Stimulated activated CD8-positive, alpha-beta memory T cell treated with anti-CD3 and anti-CD28 coated beads, Interleukin-4, amount 100 ng/mL, for 1 hour (primary cell): Measurements from ENCODE around the gene HASPIN.

Experiments
- DNase-seq, 2 donors: peaks; one replicate each; pipeline ENCODE4 v3.0.0-alpha.2; 2020; ENCODE audit warnings: low read depth in 2 of 2, low spot score in 1 of 2

Gene HASPIN

DNA sequence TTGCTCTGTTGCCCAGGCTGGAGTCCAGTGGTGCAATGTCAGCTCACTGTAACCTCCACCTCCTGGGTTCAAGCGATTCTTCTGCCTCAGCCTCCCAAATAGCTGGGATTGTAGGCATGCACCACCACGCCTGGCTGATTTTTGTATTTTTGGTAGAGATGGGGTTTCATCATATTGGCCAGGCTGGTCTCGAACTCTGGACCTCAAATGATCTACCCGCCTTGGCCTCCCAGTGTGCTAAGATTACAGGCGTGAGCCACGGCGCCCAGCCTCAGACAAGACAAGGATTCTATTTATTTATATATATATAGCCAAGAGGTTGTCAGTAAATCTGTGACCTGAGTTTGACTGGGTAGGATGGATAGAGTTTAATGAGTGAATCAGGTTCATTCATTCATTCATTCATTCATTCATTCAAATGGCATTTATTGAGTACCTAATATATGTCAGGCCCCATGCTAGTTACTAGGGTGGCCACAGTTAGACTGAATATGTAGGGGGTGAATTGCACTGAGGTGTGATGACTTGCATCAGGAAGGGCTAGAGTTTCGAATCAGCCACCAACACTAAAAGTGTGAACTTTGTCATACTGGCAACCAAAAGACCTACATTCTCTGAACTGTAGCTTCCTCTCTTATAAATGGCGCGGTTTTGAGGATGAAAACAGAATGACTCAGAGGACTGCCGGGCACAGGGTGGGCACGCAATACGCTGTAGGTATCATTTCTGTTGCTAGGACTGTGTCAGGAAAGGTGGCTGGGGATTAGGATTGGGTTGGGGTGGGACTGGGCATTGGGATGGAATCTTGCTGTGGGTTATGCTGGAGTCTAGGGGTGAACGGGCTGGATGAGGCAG lies 39.4 kb downstream of the HASPIN start:
- DNase-seq: no peak

DNA sequence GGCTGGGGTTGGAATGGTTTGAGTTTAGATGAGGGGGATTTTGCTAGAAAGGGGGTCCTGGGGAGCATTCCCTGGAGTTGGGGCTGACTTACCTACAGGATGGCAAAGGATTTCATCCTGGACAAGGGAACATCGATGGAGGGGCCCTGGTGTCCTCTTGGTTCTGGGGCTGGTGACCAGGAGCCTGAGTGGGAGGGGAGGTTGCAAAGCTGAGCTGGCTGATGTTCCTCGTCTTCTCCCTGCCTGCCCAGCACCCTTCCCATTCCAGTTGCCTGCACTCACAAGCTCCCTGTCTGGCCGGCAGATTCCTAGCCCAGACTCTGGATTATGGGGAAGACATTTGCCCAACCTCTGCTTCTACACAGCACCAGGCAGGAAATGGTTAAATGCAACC lies 40.1 kb downstream of the HASPIN start:
- no peak for DNase-seq

GRCh38 chr17:3765981-3766380 lies 42.3 kb downstream of the HASPIN start:
- DNase-seq: no peak

GRCh38 chr17:3766779-3767178 lies 43.1 kb downstream of the HASPIN start:
- no peak for DNase-seq

GRCh38 chr17:3768341-3768740 lies 44.6 kb downstream of the HASPIN start:
- no peak for DNase-seq

- no peak for DNase-seq
Measured at GRCh38 chr17:3768769-3769168, 45.1 kb downstream of the HASPIN start.

DNA sequence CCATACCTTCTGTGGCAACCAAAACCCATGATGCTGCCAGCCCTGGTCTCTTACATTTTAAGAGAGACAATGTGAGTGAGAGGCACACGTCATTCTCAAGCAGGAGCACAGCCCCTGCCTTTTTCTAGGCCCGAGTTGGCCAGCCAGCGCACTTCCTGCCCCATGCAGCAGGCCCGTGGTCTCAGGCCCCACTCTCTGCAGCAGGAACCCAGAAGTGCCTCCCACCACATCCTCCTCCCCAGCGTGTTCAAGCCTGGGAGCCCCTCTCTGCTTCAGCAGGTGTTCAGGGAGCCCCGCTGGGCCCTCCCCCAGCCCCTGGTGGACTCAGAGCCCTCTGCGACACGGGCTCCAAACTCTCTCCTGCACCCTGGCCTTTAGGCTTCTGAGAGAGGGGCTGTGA lies 46.8 kb downstream of the HASPIN start:
- DNase-seq: no peak

DNA sequence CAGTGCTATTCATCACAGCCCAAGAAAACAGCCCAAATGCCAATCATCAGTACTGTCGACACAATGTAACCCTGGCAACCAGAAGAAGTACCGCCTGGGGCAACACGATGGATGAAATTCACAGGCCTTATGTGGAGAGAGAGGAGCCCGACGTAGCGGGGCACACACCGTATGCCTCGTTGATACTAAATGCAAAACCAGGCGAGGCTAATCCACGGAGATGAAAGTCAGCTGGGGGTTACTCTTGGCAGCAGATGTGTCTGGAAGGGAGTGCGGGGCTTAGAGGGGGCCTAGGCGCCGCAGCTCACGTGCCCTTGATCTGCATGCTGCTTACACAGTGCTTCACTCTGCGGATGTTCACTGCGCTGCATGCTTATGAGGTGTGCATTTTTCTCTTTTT lies 47.4 kb downstream of the HASPIN start:
- DNase-seq: no peak

- DNase-seq: no peak
Measured at GRCh38 chr17:3772764-3773163, 49.1 kb downstream of the HASPIN start.

- no peak for DNase-seq
Measured at GRCh38 chr17:3773511-3773910, 49.8 kb downstream of the HASPIN start.

DNA sequence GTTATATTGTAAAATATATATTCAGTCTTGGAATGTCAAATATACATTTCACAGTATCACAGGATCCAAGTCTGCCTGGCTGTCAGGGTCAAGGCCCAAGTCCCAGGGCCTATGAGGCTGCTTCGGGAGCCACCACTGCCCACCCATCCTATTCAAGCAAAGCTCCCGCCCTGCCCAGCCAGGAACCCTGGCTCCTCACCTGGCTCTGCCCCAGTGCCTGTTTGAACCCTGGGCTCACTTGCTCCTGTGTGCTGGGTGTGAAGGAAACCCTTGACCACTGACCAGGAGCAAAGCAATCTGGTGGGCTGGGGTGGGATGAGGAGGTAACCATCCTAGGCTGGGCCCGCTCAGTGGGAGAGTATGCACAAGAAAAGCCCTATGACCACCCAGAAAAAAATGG lies 50.3 kb downstream of the HASPIN start:
- no peak for DNase-seq
